Ectodermal cell (in vitro differentiated cells): Measurements from ENCODE around the gene RGS4.

Experiments
- H3K27ac ChIP-seq: 2 replicates; pipeline ENCODE4 v1.7.0; 2013; ENCODE audit warnings: mild to moderate bottlenecking, low read depth, low read length; ENCODE audit not compliant: insufficient read depth, poor library complexity, severe bottlenecking
- H3K27me3 ChIP-seq: 2 replicates; pipeline ENCODE4 v1.7.0; 2013; ENCODE audit warnings: mild to moderate bottlenecking, low read length; ENCODE audit not compliant: insufficient read depth, control insufficient read depth, poor library complexity, severe bottlenecking
- H3K36me3 ChIP-seq: one replicate; pipeline ENCODE4 v1.7.0; 2013; ENCODE audit warnings: low read length; ENCODE audit not compliant: control insufficient read depth, insufficient read depth
- H3K4me1 ChIP-seq: one replicate; pipeline ENCODE4 v1.7.0; 2013; ENCODE audit warnings: low read length; ENCODE audit not compliant: control insufficient read depth, insufficient read depth
- H3K4me3 ChIP-seq: 2 replicates; pipeline ENCODE4 v1.7.0; 2013; ENCODE audit warnings: low read depth, low read length, control low read depth; ENCODE audit not compliant: insufficient read depth
- H3K9me3 ChIP-seq: 2 replicates; pipeline ENCODE4 v1.7.0; 2013; ENCODE audit warnings: mild to moderate bottlenecking, low read length, moderate library complexity; ENCODE audit not compliant: control insufficient read depth
- WGBS, 2 experiments: methylation state at CpG; one replicate each; pipeline ENCODE4 v1.1.7; 2013; ENCODE audit warnings: missing lambda C conversion rate in 2 of 2; 5-methylcytosine and 5-hydroxymethylcytosine counted together

Gene RGS4

DNA sequence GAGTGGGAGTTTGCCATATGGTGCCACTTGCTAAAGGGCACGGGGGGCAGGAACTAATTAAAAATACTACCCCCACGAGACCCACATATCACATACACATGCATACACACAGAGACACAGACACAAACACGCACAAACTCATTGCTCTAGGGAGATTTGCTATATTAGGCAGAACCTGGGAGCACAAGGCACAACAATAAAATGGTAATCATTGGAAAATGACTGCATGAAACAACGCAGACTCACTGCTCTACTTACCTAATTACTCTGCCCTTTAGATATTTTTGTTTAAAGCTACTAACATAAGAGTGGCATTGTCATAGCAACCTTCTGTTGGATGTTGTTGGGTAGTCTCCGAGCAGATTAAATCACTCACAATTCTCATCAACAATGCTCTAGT is 20.3 kb upstream of the RGS4 start:
- no peak overlapping the region for H3K27ac ChIP-seq
- no peaks in the 10 kb centered on the region for H3K9me3 ChIP-seq
- H3K4me3 ChIP-seq: no peak overlapping the region
- 92 to 97% methylated on average over 3 to 5 of the region's 5 CpGs for WGBS, 2 experiments
- H3K4me1 ChIP-seq: no peaks in the 10 kb centered on the region
- no peaks in the 10 kb centered on the region for H3K36me3 ChIP-seq
- H3K27me3 ChIP-seq: no peaks in the 10 kb centered on the region

- Histone ChIP-seq H3K36me3 (no peaks in the 10 kb centered on the region), H3K27ac (no peak overlapping the region), H3K27me3 (no peaks in the 10 kb centered on the region), H3K9me3 (no peaks in the 10 kb centered on the region), H3K4me3 (no peak overlapping the region), H3K4me1 (no peaks in the 10 kb centered on the region)
- 91 to 95% methylated on average over 6 of the region's 6 CpGs for WGBS, 2 experiments
Observed at GRCh38 chr1:163049296-163049695, 19.9 kb upstream of the RGS4 start.

DNA sequence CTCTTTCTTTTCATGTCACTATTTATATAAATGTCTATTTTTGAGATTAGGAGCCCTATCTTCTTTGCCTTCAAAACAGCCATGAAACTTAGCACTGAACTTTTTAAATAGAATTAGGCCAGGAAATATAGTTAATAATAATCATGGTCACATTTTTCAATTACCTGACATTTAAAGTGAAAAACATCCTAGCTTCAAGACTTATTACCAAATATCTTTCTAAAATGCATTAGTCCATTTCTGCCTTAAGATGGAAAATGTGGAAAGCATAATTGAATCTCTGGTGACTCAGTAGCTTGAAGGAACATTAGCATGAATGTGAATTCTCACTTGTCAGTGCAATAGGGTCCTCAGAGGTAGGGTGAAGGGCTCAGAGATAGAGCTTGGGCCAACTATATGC is 18.7 kb upstream of the RGS4 start:
- Histone ChIP-seq H3K4me3 (no peak overlapping the region), H3K27ac (no peak overlapping the region), H3K36me3 (no peaks in the 10 kb centered on the region), H3K27me3 (no peaks in the 10 kb centered on the region), H3K9me3 (no peaks in the 10 kb centered on the region), H3K4me1 (no peaks in the 10 kb centered on the region)

DNA sequence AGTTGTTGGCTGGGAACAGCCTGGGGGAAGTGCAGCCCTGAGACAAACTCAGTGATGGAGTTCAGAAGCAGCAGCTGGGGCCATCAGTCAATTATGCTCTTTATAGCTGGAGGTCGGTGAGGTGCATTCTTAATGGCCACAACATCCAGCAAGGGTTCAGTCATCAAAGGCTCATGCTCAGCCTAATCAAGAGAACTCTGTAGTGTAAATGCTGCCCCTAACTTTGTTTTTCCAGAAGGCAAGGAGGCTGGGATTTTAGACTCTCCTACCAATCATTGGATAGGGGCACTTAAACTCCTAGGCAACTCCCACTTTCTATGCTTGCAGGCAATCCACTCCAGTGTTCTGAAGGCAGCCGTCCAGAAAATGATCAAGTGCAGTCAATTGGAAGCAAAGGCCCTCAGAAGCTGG is 15.0 kb upstream of the RGS4 start:
- Histone ChIP-seq H3K4me1 (no peaks in the 10 kb centered on the region), H3K27ac (no peak overlapping the region), H3K36me3 (no peaks in the 10 kb centered on the region), H3K9me3 (no peaks in the 10 kb centered on the region), H3K27me3 (no peaks in the 10 kb centered on the region), H3K4me3 (no peak overlapping the region)
- 71 to 80% methylated on average over 2 of the region's 2 CpGs for WGBS, 2 experiments

- Histone ChIP-seq H3K9me3 (no peaks in the 10 kb centered on the region), H3K36me3 (no peaks in the 10 kb centered on the region), H3K4me1 (no peaks in the 10 kb centered on the region), H3K4me3 (no peak overlapping the region), H3K27me3 (no peaks in the 10 kb centered on the region), H3K27ac (no peak overlapping the region)
- 86 to 95% methylated on average over 1 to 2 of the region's 2 CpGs for WGBS, 2 experiments
Observed at GRCh38 chr1:163055005-163055404, 14.2 kb upstream of the RGS4 start.

DNA sequence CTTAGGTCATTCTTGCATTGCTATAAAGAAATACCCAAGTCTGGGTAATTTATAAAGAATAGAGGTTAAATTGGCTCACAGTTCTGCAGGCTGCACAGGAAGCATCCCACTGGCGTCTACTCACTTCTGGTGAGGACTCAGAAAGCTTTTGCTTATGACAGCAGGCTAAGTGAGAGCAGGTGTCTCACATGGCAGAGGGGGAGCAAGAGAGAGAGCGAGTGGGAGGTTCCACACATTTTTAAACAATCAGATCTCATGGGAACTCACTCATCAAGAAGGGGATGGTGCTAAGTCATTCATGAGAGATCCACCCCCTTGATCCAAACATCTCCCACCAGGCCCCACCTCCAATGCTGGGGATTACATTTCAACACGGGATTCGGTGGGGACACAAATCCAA is 13.6 kb upstream of the RGS4 start:
- 84 to 93% methylated on average over 3 to 4 of the region's 4 CpGs for WGBS, 2 experiments
- no peaks in the 10 kb centered on the region for H3K36me3 ChIP-seq
- no peak overlapping the region for H3K27ac ChIP-seq
- no peaks in the 10 kb centered on the region for H3K27me3 ChIP-seq
- no peaks in the 10 kb centered on the region for H3K9me3 ChIP-seq
- no peaks in the 10 kb centered on the region for H3K4me1 ChIP-seq
- H3K4me3 ChIP-seq: no peak overlapping the region

GRCh38 chr1:163056831-163057230 is 12.3 kb upstream of the RGS4 start:
- no peaks in the 10 kb centered on the region for H3K36me3 ChIP-seq
- H3K27me3 ChIP-seq: no peaks in the 10 kb centered on the region
- no peaks in the 10 kb centered on the region for H3K9me3 ChIP-seq
- no peaks in the 10 kb centered on the region for H3K4me1 ChIP-seq
- no peak overlapping the region for H3K27ac ChIP-seq
- H3K4me3 ChIP-seq: no peak overlapping the region

DNA sequence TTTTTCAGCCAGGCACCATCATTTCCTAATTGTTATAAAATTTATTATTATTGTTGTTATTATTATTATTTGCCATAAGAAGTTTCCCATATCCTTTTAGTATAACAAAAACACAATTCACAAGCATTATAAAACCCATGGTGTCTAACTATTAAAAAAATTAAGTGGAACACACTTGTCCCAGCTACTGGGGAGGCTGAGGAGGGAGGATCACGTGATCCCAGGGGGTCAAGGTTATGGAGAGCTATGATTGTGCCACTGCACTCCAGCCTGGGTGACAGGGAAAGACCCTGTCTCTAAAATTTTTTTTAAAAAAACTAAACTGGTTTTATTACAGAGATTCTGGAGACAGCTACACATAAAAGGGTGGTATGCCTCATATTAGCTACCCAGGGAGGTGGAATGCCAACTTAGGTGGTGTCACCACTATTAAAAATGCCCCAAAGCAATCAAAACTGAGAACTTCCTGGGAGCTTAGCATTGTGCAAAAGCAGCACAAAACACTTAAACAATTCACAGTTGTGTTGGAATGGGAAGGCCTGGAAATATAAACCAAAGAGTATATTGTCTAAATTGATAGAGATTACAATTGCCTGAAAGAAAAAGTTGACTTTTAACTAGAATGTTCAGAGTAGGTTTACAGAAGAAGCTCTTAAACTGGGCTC is 8.7 kb upstream of the RGS4 start:
- no peaks in the 10 kb centered on the region for H3K9me3 ChIP-seq
- 85 to 97% methylated on average over 1 of the region's 1 CpG for WGBS, 2 experiments
- no peaks in the 10 kb centered on the region for H3K36me3 ChIP-seq

DNA sequence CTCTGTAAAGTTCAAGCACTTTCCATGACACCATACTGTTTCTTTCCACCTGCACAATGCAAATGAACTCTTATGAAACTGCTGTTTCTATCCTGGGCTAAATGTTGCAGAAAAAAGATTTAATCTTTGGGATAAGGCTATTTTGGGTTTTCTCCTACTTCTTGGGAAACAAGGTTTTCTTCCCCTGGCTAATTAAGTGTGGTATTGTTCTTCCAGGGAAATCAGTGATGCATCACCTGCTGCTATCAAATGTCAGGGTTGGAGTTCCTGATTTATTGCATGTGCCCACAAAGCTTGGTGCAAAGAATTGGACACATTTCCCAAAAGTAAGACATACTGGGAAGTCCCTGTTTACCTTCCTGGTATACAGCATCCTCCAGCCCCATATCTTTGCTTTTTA is 6.0 kb upstream of the RGS4 start:
- no peak overlapping the region for H3K27ac ChIP-seq
- peaks cover 8% of the 10 kb centered on the region for H3K4me1 ChIP-seq
- H3K27me3 ChIP-seq: no peaks in the 10 kb centered on the region
- no peak overlapping the region for H3K4me3 ChIP-seq
- H3K9me3 ChIP-seq: no peaks in the 10 kb centered on the region
- no peaks in the 10 kb centered on the region for H3K36me3 ChIP-seq

More for the DNA sequence above, 8.7 kb upstream of the RGS4 start:
- no peak overlapping the region for H3K27ac ChIP-seq
- H3K27me3 ChIP-seq: no peaks in the 10 kb centered on the region
- H3K4me3 ChIP-seq: no peak overlapping the region
- peaks cover 8% of the 10 kb centered on the region for H3K4me1 ChIP-seq

DNA sequence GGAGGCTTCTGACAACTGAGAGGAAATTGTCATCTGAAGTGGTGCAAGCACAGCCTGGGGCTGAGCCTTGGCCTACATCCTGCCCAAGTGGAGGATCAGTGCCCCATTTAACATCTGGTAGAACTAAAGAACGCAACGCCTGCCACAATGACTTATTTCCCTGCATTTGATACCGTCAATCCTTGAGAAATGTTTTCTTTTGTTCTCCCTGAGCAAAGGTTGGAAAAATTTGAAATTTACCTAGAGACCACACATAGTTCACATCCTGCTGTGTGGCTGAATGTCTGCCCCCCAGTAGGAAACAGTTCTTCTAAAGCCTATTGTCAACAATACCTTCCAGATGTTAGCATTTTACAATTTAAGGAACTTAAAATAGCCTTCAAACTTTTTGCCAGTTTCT is 5.6 kb upstream of the RGS4 start:
- WGBS, 2 experiments: 52 to 61% methylated on average over 3 of the region's 3 CpGs
- H3K27ac ChIP-seq: no peak overlapping the region
- no peaks in the 10 kb centered on the region for H3K36me3 ChIP-seq
- H3K4me3 ChIP-seq: no peak overlapping the region
- no peaks in the 10 kb centered on the region for H3K9me3 ChIP-seq
- H3K27me3 ChIP-seq: no peaks in the 10 kb centered on the region
- H3K4me1 ChIP-seq: peaks cover 8% of the 10 kb centered on the region

DNA sequence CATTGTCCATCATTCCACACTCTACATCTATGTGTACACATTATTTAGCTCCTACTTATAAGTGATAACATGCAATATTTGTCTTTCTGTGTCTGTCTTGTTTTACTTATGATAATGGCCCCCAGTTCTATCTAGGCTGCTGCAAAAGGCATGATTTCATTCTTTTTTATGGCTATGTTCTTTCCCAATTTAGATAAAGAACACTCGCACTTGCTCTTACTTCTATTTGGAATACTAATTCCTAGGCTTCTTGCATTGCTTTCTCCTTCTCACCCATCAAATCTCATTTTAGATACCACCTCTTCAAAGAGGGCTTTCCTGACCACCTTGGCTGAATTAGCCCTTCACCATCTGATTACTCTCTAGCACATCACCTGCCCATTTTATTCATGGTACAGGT is 3.0 kb upstream of the RGS4 start:
- 95 to 96% methylated on average over 1 of the region's 1 CpG for whole genome bisulfite sequencing, 2 experiments
- Histone ChIP-seq H3K27me3 (no peaks in the 10 kb centered on the region), H3K4me1 (peaks cover 8% of the 10 kb centered on the region), H3K9me3 (no peaks in the 10 kb centered on the region), H3K27ac (no peak overlapping the region), H3K4me3 (no peak overlapping the region), H3K36me3 (no peaks in the 10 kb centered on the region)
